Hippocampal formation (tissue), 2 donors: ENCODE measurements around the gene YWHAE.
A peak's percentile ranks its signal among the peaks of the same experiment; 100 is the strongest.
"Not testable (repeated sequence)": the region's sequence is repeated elsewhere in the genome, so short reads cannot be mapped to it uniquely, and the experiment has no call there.

ENCODE experiments used
- DNase-seq, 2 donors: peaks; one replicate each; lab custom pipeline; 2025; lab: John Stamatoyannopoulos, UW

The YWHAE gene

DNA sequence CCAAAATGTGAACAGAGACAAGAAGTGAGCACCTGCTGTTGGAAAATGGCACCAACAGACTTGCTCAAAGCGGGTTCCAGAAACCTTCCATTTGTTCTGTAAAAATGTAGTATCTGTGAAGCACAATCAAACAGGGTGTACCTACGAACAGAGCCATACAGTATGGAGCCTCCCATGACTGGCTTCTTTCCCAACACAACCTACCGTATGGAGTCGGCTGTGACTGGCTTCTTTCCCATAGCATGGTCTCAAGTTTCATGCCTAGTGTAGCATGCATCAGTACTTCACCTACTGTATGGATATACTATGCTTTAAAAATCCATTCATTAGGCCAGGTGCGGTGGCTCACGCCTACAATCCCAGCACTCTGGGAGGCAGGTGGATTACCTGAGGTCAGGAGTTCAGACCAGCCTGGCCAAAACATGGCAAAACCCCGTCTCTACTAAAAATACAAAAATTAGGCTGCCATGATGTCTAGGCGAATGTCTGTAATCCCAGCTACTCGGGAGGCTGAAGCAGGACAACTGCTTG lies 26.2 kb downstream of the YWHAE start:
- DNase-seq = no peak

DNA sequence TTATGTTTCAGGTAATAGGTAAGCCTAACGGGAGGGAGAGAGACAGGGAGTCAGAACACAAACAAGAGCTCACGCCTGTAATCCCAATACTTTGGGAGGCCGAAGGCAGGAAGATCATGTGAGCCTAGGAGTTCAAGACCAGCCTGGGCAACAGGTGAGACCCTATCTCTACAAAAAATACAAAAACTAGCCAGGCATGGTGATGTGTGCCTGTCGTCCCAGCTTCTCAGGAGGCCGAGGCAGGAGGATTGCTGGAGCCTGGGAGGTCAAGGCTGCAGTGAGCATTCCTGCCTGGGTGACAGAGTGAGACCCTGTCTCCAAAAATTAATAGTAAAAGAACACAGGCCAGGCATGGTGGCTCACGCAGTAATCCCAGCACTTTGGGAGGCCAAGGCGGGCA lies 27.4 kb downstream of the YWHAE start:
- no peak for DNase-seq

DNA sequence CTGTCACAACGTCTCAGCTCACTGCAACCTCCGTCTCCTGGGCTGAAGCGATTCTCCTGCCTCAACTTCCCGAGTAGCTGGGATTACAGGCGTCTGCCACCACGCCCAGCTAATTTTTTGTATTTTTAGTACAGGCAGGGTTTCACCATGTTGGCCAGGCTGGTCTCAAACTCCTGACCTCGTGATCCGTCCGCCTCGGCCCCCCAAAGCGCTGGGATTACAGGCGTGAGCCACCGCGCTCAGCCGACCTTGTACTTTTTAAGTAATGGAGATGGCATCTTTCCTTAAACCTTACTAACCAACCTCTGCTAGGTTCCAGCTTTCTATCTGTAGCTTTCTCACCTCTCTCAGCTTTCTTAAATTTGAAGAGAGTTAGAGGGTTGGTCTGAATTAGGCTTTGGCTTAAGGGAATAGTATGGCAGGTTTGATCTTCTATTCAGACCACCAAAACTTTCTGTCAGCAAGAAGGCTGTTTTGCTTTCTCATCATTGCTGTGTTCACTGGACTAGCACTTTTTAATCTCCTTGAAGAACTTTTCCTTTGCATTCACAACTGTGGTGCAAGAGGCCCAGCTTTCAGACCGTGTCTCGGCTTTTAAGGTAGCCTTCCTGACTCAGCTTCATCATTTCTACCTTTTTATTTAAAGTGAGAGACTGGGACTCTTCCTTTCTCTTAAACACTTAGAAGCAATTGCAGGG lies 28.0 kb downstream of the YWHAE start:
- DNase-seq = no peak

DNA sequence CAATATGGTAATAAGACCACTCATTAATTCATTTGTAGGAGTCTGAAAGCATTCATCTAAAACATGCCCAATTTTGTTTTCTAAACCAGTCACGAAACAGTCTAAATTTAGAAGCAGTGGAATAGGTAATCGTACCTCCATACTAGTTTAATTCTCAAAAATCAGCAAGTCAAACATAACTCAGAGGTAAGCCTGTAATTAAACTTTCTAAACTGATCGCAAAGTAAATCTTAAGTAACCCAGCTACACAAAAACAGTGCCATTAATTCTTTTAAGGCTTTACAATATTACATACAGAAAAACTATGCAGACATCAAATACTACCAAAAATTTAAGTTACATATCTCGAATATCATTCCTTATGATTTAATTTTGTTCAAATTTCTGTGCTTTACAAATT lies 31.4 kb downstream of the YWHAE start:
- DNase-seq = no peak

DNA sequence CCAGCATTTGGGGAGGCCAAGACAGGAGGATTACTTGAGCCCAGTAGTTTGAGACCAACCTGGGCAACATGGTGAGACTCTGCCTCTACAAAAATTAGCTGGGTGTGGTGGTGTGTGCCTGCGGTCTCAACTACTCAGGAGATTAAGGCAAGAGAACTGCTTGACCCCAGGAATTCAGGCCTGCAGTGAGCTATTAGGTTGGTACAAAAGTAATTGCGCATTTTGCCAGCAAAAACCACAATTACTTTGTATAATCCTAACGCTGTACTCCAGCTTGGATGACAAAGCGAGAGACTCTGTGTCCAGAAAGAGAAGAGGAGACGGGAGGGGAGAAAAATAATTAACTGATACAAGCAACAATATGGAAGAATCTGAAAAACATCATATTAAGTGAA lies 32.7 kb downstream of the YWHAE start:
- no peak for DNase-seq

DNA sequence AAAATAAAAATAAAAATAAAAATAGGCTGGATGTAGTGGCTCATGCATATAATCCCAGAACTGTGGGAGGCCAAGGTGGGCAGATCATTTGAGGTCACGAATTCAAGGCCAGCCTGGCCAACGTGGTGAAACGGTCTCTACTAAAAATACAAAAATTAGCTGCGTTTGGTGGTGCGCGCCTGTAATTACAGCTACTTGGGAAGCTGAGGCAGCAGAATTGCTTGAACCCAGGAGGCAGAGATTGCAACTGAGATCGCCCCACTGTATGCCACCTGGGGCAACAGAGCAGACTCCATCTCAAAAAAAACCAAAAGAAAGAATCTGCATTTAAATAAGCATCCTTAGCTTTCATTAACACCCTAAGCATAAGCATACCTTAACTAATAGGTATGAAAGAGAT lies 33.8 kb downstream of the YWHAE start:
- DNase-seq = no peak

DNA sequence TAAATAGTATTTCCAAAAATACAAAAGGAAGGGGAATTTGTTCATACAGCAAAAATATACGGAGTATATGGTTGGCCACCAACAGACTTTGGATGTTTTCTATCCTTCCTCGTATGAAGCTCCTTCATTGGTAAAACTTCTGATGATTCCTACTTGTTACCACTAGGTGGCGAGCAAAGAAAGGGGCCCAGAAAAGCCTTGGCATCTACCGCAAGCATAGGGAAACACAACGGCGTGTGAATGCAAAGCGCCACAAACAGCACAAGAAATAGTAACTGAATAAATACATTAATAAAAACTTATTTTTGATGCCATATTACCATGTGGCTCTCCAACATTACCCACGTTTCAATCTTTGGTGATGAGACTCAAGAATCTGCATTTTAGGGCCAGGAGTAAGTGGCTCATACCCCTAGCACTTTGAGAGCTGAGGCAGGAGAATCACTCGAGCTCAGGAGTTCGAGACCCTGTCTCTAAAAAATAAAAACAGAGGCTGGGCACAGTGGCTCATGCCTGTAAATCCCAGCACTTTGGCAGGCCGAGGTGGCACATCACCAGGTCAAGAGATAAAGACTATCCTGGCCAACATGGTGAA lies 34.5 kb downstream of the YWHAE start:
- DNase-seq = peak; percentile 35 to 86

DNA sequence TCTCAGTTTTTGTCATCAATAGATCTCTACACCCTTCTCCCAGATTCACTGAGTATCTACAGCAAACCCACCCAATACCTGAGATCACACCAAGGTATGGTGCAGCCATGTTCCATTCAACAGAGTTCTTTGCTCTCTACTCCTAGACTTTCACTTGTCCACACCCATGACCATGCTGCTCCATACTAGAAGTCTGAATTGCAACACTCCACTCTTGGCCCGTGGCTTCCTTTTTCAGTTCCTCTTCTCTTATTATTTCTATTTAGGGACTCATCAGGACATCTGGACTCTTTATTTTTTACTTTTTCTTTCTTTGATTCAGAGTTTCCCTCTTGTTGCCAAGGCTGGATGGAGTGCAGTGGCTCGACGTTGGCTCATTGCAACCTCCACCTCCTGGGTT lies 37.1 kb downstream of the YWHAE start:
- no peak for DNase-seq

DNA sequence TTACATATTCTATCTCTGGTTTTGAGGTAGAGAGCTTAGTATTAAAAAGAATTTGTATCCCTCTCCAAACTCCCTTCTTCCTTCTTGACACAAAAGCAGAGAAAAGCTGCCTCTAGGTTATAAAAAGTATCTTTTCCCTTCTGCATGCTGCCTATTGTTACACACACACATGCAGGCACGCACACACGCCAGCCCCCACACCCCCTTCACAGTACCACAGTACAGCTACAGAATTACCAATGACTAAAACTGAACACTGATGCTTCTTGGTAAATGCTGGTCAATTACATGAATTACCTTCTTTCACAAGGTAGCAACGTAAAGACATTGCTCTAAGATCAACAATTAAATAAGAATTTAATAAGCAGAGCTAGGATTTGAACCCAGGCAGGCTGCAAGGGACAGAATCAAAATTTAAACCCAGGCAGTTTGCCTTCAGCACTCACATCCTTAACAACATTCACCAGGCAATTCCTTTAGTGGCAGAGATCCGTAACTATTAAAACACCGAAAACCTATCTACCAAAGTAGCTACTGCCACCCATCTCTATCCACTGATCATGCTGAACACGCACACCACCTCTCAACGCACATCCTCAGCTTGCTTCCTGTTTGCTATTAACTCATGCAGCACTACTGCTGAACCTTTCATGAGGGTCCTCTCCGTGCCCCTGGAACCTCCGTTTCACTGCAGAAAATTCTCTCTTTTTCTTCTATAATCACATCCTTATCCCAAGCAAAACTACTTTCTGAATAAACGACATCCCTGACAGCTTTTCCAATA lies 37.8 kb downstream of the YWHAE start:
- DNase-seq = no peak

DNA sequence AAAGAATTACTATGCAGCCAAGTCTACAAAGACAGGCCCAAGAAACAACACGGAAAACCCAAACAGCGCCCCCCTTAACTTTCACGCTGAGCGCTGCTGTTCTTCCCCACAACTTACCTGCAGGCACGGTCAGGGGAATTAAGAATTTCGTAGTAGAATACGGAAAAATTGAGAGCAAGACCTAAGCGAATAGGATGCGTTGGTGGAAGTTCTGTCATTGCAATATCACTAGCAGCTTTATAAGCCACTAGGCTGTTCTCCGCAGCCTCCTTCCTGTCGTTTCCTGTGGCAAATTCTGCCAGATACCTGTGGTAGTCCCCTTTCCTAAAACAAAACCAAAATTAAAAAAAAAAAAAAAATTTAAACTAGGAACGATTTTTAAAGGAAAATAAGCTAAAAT lies 39.0 kb downstream of the YWHAE start:
- DNase-seq = no peak

DNA sequence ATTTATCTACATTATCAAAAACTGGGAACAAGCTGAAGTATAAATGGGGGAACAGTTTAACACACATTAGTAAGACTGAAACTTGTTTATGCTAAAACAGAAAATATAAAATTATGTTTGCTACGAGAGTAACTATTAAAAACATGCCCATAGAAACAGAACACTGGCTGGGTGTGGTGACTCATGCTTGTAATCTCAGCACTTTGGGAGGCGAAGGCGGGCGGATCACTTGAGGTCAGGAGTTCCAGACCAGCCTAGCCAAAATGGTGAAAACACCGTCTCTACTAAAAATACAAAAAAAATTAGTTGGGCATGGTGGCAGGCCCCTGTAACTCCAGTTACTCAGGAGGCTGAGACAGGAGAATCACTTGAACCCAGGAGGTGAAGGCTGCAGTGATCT lies 39.7 kb downstream of the YWHAE start:
- DNase-seq = not testable (repeated sequence)

DNA sequence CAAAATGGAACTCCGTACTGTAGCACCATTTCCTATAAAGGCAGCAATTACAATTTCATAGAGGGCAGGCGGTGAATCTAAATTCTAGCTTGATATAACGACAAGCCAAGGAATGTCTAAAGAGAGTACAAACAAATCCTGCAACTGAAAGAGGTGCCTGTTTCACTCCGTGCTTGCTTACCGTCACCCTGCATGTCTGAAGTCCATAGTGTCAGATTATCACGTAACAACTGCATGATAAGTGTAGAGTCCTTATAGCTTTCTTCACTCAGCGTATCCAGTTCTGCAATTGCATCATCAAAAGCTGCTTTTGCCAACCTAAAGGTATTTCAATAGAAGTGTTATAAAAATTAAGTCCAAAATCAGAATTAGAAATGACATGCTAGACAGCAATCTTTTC lies 46.0 kb downstream of the YWHAE start:
- no peak for DNase-seq

DNA sequence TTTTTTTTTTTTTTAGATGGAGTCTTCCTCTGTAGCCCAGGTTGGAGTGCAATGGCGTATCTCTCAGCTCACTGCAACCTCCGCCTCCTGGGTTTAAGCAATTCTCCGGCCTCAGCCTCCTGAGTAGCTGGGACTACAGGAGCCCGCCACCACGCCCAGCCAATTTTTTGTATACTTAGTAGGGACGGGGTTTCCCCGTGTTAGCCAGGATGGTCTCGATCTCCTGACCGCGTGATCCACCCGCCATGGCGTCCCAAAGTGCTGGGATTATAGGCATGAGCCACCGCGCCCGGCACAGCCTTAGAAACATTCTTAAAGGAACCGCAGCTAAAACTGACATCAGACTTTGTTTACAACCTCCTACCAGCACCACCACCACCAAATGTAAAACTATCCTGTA lies 47.5 kb downstream of the YWHAE start:
- DNase-seq = not testable (repeated sequence)

DNA sequence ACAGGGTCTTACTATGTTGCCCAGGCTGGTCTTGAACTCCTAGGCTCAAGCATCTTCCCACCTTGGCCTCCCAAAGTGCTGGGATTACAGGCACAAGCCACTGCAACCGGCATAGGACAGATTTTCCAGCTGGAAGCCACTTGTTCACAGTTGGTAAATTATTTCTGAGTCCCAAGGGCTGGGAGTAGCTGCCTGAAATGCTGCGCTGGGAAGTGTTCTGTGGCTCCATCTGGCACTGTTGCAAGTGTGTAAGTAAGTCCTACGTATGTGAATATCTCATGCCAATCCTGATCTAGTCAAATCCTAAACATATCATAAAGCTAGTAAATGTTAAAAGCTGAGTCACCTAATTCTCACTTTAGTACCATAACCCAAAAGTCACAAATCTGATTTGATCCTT lies 48.1 kb downstream of the YWHAE start:
- no peak for DNase-seq

DNA sequence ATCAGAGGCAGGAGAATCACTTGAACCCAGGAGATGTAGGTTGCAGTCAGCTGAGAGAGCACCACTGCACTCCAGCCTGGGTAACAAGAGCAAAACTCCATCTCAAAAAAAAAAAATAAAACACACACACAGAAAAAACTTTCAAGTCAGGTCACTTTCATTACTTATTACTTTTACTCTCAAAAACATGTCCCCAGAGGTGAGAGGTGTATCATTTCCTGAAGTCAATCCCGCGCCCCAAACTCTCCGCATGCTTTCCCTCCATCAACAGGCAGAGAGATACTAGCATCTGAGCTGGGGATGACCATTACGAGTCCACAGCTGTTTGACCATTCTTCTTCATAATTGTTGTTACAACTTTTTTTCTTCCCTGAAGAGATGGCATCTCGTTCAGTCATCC lies 48.7 kb downstream of the YWHAE start:
- DNase-seq = no peak

DNA sequence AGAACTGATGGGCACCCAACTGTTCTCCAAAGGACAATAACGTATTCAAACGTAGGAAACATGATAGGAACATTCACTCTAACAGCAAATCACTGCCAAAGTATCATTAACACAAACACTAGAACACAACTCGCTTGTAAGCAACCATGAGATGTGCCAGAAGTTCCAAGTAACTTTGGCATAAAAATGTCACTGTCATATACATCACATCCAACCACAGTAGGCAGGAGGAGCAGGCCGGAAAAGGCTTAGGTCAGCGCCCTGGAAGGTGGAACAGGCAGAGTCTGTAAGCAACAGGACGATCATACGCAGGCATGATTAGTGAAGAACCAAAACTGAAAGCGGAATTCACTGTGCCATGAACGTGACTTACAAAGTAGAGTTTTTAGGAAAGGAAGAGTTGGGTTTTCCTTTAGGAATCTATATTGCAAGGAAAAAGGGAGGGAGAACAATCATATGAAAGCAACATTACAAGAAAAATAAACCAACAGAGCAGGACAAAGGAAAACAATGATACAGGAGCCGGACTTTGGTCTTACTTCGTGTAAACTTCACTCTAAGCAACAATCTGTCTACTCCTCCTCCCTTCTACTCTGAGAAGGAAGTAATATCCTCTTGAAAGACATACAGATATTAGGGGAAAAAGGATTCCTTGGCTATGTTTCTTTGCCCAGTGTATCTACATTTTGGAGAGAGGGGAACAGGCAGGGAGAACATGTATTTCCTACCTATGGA lies 52.3 kb downstream of the YWHAE start:
- no peak for DNase-seq

DNA sequence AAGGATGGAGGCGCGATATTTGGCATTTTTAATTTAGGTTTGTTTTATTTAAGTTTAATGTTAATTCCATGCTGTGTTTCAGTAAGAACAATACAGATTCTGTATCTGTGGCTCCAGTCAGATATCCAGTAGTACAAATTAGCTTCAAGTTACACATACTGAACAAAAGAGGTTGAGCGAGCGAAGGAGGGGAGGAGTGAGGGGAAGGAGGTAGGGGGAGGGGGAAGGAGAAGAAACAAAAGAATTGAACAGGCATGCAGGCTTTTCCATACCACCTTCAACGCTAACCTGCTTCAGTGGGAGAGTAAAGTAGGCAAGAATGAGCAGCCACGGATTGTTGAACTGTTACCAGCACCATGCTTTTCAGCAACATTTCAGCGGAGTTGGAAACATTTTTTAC lies 55.5 kb downstream of the YWHAE start:
- DNase-seq = no peak

DNA sequence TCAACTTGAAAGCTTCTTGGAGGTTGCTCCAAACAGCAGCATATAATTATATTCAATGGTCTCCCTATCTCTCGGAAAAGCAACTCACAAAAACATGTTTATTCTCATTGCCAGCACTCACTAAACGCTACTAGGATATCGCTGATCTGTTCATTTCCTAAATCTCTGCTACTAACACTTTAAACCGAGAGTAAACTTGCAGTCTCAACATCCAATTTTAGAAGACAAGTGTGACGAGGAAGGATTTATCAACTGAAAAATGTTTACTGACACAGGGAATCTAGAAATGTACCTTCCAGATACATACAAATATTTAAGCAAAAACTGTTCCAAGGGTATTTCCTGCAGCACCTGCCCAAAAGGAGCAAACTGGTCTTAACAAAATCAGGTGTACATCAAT lies 56.5 kb downstream of the YWHAE start:
- no peak for DNase-seq

DNA sequence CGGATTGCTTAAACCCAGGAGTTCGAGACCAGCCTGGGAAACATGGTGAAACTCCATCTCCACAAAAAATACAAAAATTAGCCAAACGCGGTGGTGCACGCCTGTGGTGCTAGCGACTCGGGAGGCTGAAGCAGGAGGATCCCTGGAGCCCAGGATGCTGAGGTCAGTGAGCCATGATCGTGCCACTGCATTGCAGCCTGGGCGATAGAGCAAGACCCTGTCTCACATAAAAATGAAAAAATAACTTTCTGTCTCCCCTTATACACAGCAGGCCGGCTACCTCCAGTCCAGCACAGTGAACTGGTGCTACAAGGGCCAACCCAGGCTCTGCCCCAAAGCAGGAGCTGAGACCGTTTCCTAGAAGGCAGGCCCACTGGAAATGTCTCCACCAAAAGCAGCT lies 59.7 kb downstream of the YWHAE start:
- no peak for DNase-seq

DNA sequence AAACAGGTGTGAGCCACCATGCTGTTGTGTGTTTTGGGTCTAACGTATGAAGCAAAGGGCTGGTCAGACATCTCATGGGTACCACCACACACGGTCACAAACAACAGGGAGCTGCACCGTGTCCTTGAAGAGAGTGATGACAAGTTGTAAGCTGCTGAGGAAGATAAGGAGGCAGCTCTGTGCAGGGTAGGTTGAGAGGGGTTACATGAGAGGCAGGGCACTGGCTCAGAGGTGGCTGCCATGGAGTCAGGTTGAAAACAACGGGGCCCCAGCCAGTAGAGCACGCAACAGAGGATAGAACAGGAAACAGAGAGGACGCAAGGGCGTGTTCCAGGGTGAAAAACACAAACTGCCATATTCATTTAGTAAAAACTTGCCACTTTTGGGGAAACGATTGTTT lies 68.3 kb downstream of the YWHAE start:
- no peak for DNase-seq

DNA sequence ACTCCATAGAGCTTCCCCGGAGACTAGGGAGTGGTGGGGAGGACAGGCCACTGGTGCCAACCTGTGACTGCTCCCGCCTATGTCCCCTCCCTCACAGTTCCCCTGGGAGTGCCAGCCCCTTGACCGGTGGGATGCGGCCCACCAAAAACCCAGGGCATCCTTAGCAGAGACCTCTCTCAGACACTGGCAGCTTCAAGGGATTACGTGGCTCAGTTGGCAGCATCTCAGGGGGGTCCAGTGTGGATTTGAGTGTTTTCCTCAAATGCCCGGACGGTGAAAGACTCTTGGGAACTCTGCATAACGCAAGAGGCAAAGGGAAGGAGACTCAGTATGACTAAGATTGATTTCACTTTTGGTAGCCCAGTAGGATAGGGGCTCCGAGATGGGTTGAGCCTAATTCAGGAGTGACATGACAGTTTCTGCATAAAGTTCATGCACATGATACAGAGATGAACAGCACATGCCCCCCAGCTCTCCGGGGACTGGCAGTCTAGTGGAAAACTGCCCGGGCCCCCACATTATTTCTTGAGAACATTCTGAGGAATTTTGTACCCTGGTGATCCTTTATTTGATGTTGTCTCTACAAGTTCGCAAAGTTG lies 70.2 kb downstream of the YWHAE start:
- no peak for DNase-seq

DNA sequence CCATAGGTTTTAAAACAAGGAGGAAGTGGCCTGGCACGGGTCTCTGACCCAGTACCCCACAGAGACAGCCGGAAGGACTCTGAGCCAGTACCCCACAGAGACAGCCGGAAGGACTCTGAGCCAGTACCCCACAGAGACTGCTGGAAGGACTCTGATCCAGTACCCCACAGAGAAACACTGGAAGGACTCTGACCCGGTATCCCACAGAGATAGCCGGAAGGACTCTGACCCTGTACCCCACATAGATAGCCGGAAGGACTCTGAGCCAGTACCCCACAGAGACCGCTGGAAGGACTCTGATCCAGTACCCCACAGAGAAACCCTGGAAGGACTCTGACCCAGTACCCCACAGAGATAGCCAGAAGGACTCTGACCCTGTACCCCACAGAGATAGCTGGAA lies 71.6 kb downstream of the YWHAE start:
- no peak for DNase-seq
